Heart left ventricle (tissue), 16 donors: ENCODE measurements around the gene NLE1. TPM values are rescaled to one million over a fixed set of nuclear protein-coding genes. Genes with fewer than 3 reads are reported as not detected.

ENCODE experiments used
- ATAC-seq, 4 donors: fragments of 200-7000 bp; cut with Tn5 transposase; one replicate each; pipeline ENCODE4 v1.9.1; 2020 to 2022; ENCODE audit warnings: moderate library complexity in 4 of 4, mild to moderate bottlenecking in 3 of 4, moderate number of reproducible peaks in 1 of 4
- DNase-seq, 5 donors: peaks; one replicate each; pipeline ENCODE4 v3.0.0-alpha.2; 2020
- H3K27ac ChIP-seq, 12 donors: fragments of 200-600 bp; sonication (generic) in 4 of 12; one replicate each; pipeline versions ENCODE4 v1.5.0 to v1.8.0; 2016 to 2022; ENCODE audit warnings: mild to moderate bottlenecking in 2 of 12
- H3K27me3 ChIP-seq, 9 donors: fragments of 200-600 bp; sonication (generic) in 2 of 9; one replicate each; pipeline versions ENCODE4 v1.5.1 to v1.8.0; 2016 to 2022; ENCODE audit warnings: mild to moderate bottlenecking in 3 of 9
- H3K36me3 ChIP-seq, 9 donors: fragments of 200-600 bp; sonication (generic) in 2 of 9; one replicate each; pipeline versions ENCODE4 v1.5.0 to v1.8.0; 2018 to 2022; ENCODE audit warnings: mild to moderate bottlenecking in 2 of 9
- H3K4me1 ChIP-seq, 12 donors: fragments of 200-600 bp; sonication (generic) in 4 of 12; one replicate each; pipeline versions ENCODE4 v1.5.0 to v1.8.0; 2016 to 2022; ENCODE audit warnings: mild to moderate bottlenecking in 3 of 12
- H3K4me3 ChIP-seq, 12 donors: fragments of 200-600 bp; sonication (generic) in 4 of 12; one replicate each; pipeline versions ENCODE4 v1.5.0 to v1.8.0; 2017 to 2022; ENCODE audit warnings: mild to moderate bottlenecking in 9 of 12, moderate library complexity in 4 of 12
- H3K9me3 ChIP-seq, 12 donors: fragments of 200-600 bp; sonication (generic) in 4 of 12; one replicate each; pipeline versions ENCODE4 v1.5.0 to v1.8.0; 2016 to 2022; ENCODE audit warnings: mild to moderate bottlenecking in 1 of 12
- CTCF ChIP-seq, 12 donors: fragments of 200-600 bp; sonication (generic) in 4 of 12; IDR thresholded peaks; one replicate each; pipeline versions ENCODE4 v1.5.0 to v1.8.0; 2018 to 2022; ENCODE audit warnings: antibody characterized with exemption in 12 of 12, mild to moderate bottlenecking in 5 of 12
- POLR2A ChIP-seq, 2 donors: fragments of 450-650 bp; IDR thresholded peaks; one replicate each; pipeline ENCODE4 v1.6.1; 2017; ENCODE audit warnings: antibody characterized with exemption in 2 of 2, mild to moderate bottlenecking in 2 of 2, moderate library complexity in 2 of 2
- WGBS, 4 donors: extraction: QIAGEN DNeasy Blood & Tissue Kit in 2 of 4; methylation state at CpG; one replicate each; pipeline versions ENCODE4 v1.1.5 to v1.1.7; 2013 to 2018; 5-methylcytosine and 5-hydroxymethylcytosine counted together
- intact Hi-C, 10 donors: fragments of 100-400 bp; cut with DNase I; formaldehyde crosslinking; loops; one replicate each; pipeline versions ENCODE4 v1.11.1 to v1.14.2; 2022
- long read RNA-seq, 3 donors: library from polyadenylated mRNA; unstranded; transcript quantifications; one replicate each; pipeline ENCODE4 v2.0.0, GENCODE V29; 2020 to 2021
- polyA plus RNA-seq, 2 donors: library from polyadenylated mRNA; stranded (reverse); fragments of 200-250 nt; gene quantifications; one replicate each; pipeline ENCODE4 v1.2.3, GENCODE V29; 2013
- total RNA-seq, 9 donors: library from RNA; depleted of rRNA in 2 of 9; stranded (reverse); fragments of >200 nt in 2 of 9; fragmentation: NEBNext Ultra II Directional in 3 of 9; extraction: Animal tissue kit (Norgen Biotek cat#: 25700) in 3 of 9; gene quantifications; one replicate each; pipeline versions ENCODE4 v1.1.0 to v1.2.4, GENCODE V29; 2016 to 2023
- donor health status: ischemic (EF 13 %, LVEDD 7.1; RV severe dilation, severe dysfunction).
- donor health status: healthy with polysubstance abuse.
- donor health status: DM: no; HTN: yes; CAD: no.
- donor health status: DM: no; HTN: no; CAD: no.
- donor health status: ischemic (EF 25% LVEDD 6.9; RV normal size, moderate dysfunction).
- donor health status: ischemic (EF 25% LVEDD 5.7; RV mildly dilated, moderate dysfunction).
- donor health status: healthy.
- donor health status: DM: yes; HTN: yes; CAD: no.
- donor health status: ischemic (EF 35%, LVEDD 5.7; RV mildly dilated, moderate dysfunction).
- donor health status: nonischemic (EF 11% LVEDD 7.7; RV severe dilation, severe dysfunction).
- donor health status: DM: yes; HTN: yes; CAD: no.
- donor health status: PGD.
- donor health status: ischemic (EF 29% LVEDD 5.4; RV normal size, mild dysfunction).
- donor health status: nonischemic (EF 23%, LVEDD 6.1; RV moderate dilation, normal function).

Gene NLE1
- total RNA-seq (1 to 10 TPM; 2.8 to 8.0 (median 4.2) TPM), polyA plus RNA-seq (1 to 10 TPM; 1.8 to 8.5 TPM)
- long read RNA-seq, donor 1, partial matches to known transcripts: 1 of 4 reads
- long read RNA-seq, donor 1, other reads (novel, unspliced or antisense): 1 of 4 reads
- long read RNA-seq, donor 2, full-length matches to known transcripts: 11 of 13 reads
- long read RNA-seq, donor 2, partial matches to known transcripts: 1 of 13 reads
- long read RNA-seq, donor 2, other reads (novel, unspliced or antisense): 1 of 13 reads
- long read RNA-seq, donor 3, partial matches to known transcripts: 0 of 4 reads
- long read RNA-seq, donor 3, other reads (novel, unspliced or antisense): 2 of 4 reads

- 0 to 1% (median 0%) methylated on average over 27 to 65 of the region's 65 CpGs for WGBS, 4 donors
- TF ChIP-seq POLR2A (IDR thresholded peaks at IDR 0.05) (peak in 1 of 2 donors; percentile 34), CTCF (IDR thresholded peaks at IDR 0.05) (peak in 11 of 12 donors; percentile 89 to 98 (median 94))
- intact Hi-C loops: loop anchor here in 3 of 10 donors (1.0 to 10.0 kb wide), 3 partner anchors 100 to 393 kb away; partner anchors contain the start of genes SLFN12L (in 2 of the 3) and SLFN5 (in 2 of the 3)
- peaks cover 0 to 25% (median 15%) of the 10 kb centered on the region in 12 donors for H3K4me1 ChIP-seq
- no peaks in the 10 kb centered on the region for H3K9me3 ChIP-seq
- H3K27ac ChIP-seq: peak within 1 kb of the TSS in 3 of 12 donors; percentile 3 to 47 (median 29)
- peak; percentile 74 to 93 (median 90) for ATAC-seq
- peak within 1 kb of the TSS; percentile 40 to 88 (median 81) for H3K4me3 ChIP-seq
- H3K36me3 ChIP-seq: peaks cover 0 to 31% (median 26%) of the 10 kb centered on the region in 9 donors
- no peaks in the 10 kb centered on the region for H3K27me3 ChIP-seq
- peak; percentile 81 to 91 (median 84) for DNase-seq
Measured at GRCh38 chr17:35141681-35142466, at the start of gene NLE1. Gene NLE1, minus strand, starts transcription at chr17:35142303. Its CDS starts 28 bp downstream, at chr17:35142275.

GRCh38 chr17:35191001-35191695 lies 49.0 kb upstream of the NLE1 start:
- peaks cover 0 to 10% (median 0%) of the 10 kb centered on the region in 12 donors for H3K4me1 ChIP-seq
- no peak overlapping the region for H3K27ac ChIP-seq
- peaks cover 0 to 19% (median 5%) of the 10 kb centered on the region in 9 donors for H3K36me3 ChIP-seq
- 80 to 84% (median 82%) methylated on average over 11 of the region's 11 CpGs for WGBS, 4 donors
- intact Hi-C loops: loop anchor here in 1 of 10 donors (2.0 kb wide), 1 partner anchor 14 kb away; no protein-coding TSS in a partner anchor
- ATAC-seq (no peak), DNase-seq (no peak)
- no peak overlapping the region for H3K4me3 ChIP-seq
- H3K27me3 ChIP-seq: no peaks in the 10 kb centered on the region
- TF ChIP-seq POLR2A (IDR thresholded peaks at IDR 0.05) (no peak), CTCF (IDR thresholded peaks at IDR 0.05) (no peak)
- no peaks in the 10 kb centered on the region for H3K9me3 ChIP-seq

GRCh38 chr17:35189291-35189690 lies 47.2 kb upstream of the NLE1 start:
- DNase-seq (no peak), ATAC-seq (no peak)
- H3K36me3 ChIP-seq: peaks cover 0 to 32% (median 10%) of the 10 kb centered on the region in 9 donors
- H3K4me1 ChIP-seq: peaks cover 0 to 10% (median 0%) of the 10 kb centered on the region in 12 donors
- intact Hi-C loops: no loop called here
- H3K27me3 ChIP-seq: no peaks in the 10 kb centered on the region
- WGBS, 4 donors: 75 to 80% (median 79%) methylated on average over 3 of the region's 3 CpGs
- TF ChIP-seq POLR2A (IDR thresholded peaks at IDR 0.05) (no peak), CTCF (IDR thresholded peaks at IDR 0.05) (no peak)
- no peak overlapping the region for H3K4me3 ChIP-seq
- no peaks in the 10 kb centered on the region for H3K9me3 ChIP-seq
- no peak overlapping the region for H3K27ac ChIP-seq
